Measurements from ENCODE around the gene MCC.

The MCC gene

DNA sequence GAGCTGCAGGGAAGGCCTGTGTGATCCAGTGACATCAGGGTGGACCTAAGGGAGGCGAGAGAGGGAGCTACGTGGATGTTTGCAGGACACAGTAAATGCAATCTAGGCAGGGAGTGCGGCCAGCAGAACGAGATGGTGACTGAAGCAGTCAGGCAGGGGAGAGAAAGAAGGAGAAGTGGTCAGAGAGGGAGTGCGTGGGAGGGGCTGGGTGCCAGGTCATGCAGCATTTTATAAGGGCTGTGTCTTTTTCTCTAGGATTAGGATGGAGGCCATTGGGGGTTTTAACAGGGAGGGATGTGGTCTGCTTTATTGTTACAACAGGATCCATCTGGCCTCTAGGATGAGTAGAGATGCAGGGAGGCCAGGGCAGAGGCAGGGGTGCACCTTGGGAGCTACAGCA, 431.3 kb downstream of the MCC start:
- Mint-ChIP-seq H3K27me3 (ENCODE audit: low read depth) (no peaks in the 10 kb centered on the region), H3K36me3 (ENCODE audit: low read depth) (peaks cover 33% of the 10 kb centered on the region), H3K27ac (peak overlapping the region; percentile 64 to 88 (median 67)), H3K4me3 (peak overlapping the region in 1 of 3 experiments; percentile 10), H3K9me3 (no peaks in the 10 kb centered on the region), H3K4me1 (peaks cover 59% of the 10 kb centered on the region)
- TF ChIP-seq, protein P1, sequence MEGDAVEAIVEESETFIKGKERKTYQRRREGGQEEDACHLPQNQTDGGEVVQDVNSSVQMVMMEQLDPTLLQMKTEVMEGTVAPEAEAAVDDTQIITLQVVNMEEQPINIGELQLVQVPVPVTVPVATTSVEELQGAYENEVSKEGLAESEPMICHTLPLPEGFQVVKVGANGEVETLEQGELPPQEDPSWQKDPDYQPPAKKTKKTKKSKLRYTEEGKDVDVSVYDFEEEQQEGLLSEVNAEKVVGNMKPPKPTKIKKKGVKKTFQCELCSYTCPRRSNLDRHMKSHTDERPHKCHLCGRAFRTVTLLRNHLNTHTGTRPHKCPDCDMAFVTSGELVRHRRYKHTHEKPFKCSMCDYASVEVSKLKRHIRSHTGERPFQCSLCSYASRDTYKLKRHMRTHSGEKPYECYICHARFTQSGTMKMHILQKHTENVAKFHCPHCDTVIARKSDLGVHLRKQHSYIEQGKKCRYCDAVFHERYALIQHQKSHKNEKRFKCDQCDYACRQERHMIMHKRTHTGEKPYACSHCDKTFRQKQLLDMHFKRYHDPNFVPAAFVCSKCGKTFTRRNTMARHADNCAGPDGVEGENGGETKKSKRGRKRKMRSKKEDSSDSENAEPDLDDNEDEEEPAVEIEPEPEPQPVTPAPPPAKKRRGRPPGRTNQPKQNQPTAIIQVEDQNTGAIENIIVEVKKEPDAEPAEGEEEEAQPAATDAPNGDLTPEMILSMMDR (IDR thresholded peaks at IDR 0.05; ENCODE audit: unreplicated experiment in 3 of 3) = no peak

GRCh38 chr5:113054899-113055298, 433.4 kb downstream of the MCC start:
- Mint-ChIP-seq H3K27ac (no peak overlapping the region), H3K9me3 (no peaks in the 10 kb centered on the region), H3K4me1 (peaks cover 60% of the 10 kb centered on the region), H3K27me3 (ENCODE audit: low read depth) (no peaks in the 10 kb centered on the region), H3K36me3 (ENCODE audit: low read depth) (peaks cover 34% of the 10 kb centered on the region), H3K4me3 (no peak overlapping the region)
- TF ChIP-seq, protein P1 (IDR thresholded peaks at IDR 0.05; ENCODE audit: unreplicated experiment in 3 of 3) = no peak

DNA sequence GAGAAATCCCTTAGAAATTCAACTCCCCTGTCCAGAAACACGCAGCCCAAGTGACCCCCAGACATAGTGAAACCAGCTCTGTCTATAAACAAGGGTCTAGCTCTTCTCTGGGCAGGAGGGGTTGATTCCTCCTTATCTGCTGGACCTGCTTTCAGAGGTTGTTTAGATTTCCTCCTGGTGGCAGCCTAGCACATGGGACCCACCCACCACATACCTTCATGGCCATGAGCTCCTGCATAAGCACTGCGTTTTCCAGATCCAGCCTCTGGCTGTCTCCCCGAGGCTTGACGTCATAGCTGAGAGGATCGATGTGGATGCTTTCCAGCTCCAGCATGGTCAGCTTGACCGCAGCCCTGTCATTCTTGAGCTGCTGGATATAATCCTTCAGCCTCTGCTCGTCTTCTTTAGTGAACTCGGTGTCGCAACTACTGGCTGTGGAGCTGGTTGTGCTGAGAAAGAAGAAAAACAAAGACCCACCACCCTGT, 434.7 kb downstream of the MCC start:
- Mint-ChIP-seq H3K9me3 (no peaks in the 10 kb centered on the region), H3K36me3 (ENCODE audit: low read depth) (peaks cover 40% of the 10 kb centered on the region), H3K4me3 (no peak overlapping the region), H3K27ac (peak overlapping the region in 2 of 3 experiments; percentile 42 to 57), H3K4me1 (peaks cover 56% of the 10 kb centered on the region), H3K27me3 (ENCODE audit: low read depth) (no peaks in the 10 kb centered on the region)
- TF ChIP-seq, protein P1 (IDR thresholded peaks at IDR 0.05; ENCODE audit: unreplicated experiment in 3 of 3) = no peak

DNA sequence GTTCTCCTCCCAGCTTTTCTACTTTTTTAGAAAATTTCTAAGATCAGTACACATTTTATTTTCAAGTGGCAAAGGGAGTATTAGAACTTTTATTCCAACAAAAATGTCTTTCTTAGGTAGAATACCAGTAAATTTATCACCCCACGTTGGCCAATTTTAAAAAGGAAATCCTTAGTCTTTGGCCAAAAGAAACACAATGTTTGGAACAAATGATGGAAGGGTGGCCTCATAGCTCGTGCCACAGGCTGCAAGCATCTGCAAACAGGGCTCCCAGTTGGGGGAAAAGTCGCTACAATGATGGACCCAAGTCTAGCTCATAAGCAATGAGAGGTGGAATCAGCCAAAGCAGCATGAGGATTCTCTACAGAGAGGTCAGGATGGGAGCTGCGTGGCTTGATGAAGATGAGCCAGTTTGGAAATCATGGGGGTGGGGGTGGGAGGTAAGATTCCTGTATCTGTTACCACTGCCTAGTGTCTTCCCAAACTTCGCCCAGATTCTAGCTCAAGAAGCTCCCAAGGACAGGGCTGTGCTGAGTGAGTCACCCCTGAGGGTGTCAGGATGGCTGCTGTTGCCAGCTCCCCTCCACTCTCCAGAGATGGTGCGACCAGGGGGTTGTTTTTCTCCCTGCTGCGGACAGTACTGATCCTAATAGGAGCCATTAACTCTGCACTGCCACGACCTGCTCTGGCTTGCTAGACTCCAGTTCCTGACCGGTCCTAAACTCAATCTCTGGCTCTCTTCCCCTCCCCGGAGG, 436.0 kb downstream of the MCC start:
- H3K27ac Mint-ChIP-seq = peak overlapping the region in 2 of 3 experiments; percentile 87 to 88
- H3K27me3 Mint-ChIP-seq (ENCODE audit: low read depth) = no peaks in the 10 kb centered on the region
- no peaks in the 10 kb centered on the region for H3K9me3 Mint-ChIP-seq
- H3K36me3 Mint-ChIP-seq (ENCODE audit: low read depth) = peaks cover 51% of the 10 kb centered on the region
- no peak overlapping the region for H3K4me3 Mint-ChIP-seq
- H3K4me1 Mint-ChIP-seq = peaks cover 63% of the 10 kb centered on the region
- TF ChIP-seq, protein P1 (IDR thresholded peaks at IDR 0.05; ENCODE audit: unreplicated experiment in 3 of 3) = no peak

GRCh38 chr5:113050721-113051382, 437.4 kb downstream of the MCC start:
- Mint-ChIP-seq H3K27ac (peak overlapping the region; percentile 83 to 88 (median 87)), H3K27me3 (ENCODE audit: low read depth) (peaks cover 6% of the 10 kb centered on the region), H3K9me3 (no peaks in the 10 kb centered on the region), H3K36me3 (ENCODE audit: low read depth) (peaks cover 54% of the 10 kb centered on the region), H3K4me3 (no peak overlapping the region), H3K4me1 (peaks cover 62% of the 10 kb centered on the region)
- TF ChIP-seq, protein P1 (IDR thresholded peaks at IDR 0.05; ENCODE audit: unreplicated experiment in 3 of 3) = no peak

All from nephron (organoid).